ENCODE measurements around the gene RHCG.

The RHCG gene

DNA sequence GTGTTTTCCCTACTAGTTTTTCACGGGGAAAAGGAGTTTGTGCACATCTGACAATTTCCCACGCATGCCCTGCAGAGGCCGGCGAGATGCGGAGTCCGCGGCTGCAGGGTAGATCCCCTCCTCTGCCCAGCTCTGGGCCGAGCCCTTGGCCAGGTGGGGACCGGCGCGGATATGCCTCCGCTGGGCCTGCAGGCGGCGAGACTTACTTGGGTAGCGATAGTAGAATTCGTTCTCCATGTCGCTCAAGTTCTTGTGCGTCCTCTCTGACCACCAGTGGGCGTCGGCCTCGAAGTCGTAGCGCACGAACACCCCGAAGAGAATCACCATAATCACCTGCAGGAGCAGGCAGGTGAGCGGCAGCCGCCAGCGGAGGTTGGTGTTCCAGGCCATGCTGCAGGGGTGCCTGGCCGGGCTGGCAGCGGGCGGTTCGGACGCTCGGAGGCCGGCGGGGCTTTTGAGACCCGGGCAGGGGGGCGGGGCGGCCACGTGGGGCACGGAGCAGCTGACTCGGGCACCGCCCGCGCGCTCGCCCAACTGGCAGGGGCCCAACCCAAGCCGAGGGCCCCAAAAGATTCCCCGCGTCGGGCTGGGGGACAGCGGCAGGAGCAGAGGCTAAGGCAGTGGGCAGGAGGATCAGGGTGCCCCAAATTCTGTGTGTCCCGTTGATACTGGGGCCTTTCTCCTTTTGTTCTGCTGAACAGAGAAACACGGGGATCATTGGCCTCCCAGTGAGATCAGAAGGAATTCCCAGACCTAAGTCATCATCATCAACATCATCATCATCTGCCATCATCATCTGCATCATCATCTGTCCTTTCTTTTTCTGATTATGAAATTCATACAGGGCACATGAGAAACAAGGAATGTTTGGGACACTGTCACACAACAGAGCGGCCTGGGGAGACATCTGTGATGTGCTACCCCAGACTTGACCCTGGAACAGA is at the start of gene RHCG:
RHCG (minus strand) TSS at position 429 of the 944 bp plus-strand sequence; CDS start at position 390, 39 bp downstream.
- DNase-seq (ENCODE audit: low spot score): no peak

DNA sequence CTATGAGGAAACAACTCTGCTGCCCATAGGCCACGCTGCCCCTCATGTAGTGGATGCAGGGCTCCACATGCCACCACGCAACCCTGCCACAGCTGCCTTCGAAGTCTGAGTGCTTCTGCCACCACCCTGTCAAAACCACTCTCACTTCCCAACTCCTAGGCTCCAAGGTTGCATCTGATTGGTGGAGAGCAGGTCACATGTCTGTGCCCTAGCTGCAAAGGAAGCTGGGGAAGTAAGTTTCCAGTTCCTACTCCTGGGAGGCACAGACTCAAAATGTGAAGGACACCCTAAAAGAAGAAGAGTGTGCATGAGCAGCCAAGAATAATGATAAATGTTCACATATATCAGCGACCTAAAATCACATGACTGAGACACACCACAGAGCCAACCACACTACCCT is 47.0 kb upstream of the RHCG start:
- no peak for DNase-seq (ENCODE audit: low spot score)

DNA sequence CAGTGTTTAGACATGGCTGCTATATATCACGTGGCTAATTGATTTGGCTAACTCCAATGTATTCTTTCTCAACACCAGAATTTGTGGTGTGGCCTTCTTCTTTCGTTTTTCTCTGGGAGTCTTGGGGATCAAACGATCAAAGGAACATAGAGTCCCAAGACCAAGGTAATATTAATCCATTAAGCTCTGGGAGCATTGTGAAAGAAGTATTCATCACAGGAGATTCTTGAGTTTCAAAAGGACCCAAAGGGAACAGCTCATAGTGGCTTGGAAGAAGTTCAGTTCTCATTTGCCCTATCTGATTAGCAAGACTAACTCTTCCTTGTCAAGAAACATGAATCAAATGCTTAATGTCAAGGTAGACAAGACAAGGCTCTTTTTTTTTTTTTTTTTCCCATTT is 46.0 kb upstream of the RHCG start:
- no peak for DNase-seq (ENCODE audit: low spot score)

DNA sequence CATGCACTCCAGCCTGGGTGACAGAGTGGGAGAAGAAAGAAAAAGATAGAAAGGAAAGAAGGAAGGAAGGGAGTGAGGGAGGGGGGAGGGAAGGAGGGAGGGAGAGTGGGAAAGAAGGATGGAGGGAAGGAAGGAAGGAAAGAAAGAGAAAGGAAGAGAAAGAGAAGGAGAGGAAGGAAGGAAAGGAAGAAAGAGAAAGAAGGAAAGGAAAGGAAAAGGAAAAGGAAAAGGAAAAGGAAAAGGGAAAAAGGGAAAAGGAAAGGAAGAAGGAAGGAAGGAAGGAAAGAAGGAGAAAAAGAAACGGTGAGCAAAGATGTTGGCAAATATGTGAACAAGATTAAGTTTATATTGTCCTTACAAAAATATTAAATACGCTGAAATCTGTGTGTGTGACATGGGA is 42.6 kb upstream of the RHCG start:
- DNase-seq (ENCODE audit: low spot score): no peak

DNA sequence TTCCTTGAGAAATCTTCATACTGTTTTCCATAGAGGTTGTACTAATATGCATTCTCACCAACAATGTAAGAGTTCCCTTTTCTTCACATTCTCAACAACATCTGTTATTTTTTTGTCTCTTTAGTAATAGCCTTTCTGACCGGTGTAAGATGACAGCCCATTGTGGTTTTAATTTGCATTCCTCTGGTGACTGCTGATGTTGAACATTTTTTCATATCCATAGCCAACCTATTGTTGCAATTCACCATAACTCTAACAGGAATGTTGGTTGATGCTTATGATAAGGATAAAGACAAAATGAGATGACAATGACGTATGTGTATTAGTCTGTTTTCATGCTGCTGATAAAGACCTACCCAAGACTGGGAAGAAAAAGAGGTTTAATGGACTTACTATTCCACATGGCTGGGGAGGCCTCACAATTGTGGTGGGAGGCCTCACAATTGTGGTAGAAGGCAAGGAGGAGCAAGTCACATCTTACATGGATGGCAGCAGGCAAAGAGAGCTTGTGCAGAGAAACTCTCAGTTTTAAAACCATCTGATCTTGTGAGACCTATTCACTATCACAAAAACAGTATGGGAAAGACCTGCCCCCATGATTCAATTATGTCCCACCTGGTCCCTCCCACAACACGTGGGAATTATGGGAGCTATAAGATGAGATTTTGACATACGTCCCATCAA is 37.6 kb upstream of the RHCG start:
- no peak for DNase-seq (ENCODE audit: low spot score)

DNA sequence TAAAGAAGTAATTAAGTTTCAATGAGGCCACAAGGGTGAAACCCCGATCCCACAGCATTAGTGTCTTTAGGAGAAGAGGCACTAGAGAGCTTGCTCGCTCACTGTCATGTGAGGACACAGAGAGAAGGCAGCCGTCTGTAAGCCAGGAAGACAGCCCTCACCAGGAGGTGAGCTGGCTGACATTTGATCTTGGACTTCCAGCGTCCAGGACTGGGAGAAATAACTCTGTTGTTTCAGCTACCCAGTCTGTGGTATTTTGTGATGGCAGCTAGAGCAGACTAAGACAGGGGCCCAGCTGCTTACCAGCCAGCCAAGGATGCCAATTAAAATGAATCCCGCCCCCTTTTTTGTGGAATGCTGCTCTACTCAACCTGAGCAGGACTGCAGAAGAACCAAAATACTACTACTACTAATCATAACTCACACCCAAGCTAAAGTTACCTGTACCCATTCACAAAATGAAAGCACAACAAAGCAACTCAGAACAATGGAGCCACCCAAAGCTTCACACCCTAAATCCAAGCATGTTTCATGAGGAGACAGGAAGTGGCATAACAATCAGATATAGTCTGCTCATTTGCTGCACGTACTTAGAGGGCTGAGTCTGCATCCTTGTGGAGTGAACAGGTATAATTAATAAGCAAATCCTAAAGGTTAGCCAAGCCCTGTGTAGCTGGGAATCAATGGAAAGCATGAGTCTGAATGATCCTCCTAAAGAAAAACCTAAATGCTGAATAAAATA is 35.6 kb upstream of the RHCG start:
- no peak for DNase-seq (ENCODE audit: low spot score)

DNA sequence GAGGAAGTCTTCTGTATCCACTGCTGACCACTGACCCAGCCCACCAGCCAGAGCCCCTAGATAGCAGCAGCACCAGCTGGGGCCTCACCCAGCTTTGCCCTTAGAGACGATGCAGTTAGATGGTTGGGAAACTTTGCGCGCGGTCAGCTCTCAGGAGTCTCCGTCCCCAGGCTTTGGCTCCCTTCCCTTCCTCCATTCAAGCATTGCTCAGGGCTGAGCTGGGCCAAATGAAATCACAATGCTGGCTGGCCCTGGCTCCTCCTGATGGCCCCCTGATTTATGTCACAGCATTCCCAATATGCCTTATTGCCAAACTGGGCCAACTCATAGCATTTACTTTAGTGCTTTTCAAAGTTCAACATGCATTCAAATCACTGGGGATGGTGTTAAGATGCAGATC is 34.6 kb upstream of the RHCG start:
- DNase-seq (ENCODE audit: low spot score): no peak

DNA sequence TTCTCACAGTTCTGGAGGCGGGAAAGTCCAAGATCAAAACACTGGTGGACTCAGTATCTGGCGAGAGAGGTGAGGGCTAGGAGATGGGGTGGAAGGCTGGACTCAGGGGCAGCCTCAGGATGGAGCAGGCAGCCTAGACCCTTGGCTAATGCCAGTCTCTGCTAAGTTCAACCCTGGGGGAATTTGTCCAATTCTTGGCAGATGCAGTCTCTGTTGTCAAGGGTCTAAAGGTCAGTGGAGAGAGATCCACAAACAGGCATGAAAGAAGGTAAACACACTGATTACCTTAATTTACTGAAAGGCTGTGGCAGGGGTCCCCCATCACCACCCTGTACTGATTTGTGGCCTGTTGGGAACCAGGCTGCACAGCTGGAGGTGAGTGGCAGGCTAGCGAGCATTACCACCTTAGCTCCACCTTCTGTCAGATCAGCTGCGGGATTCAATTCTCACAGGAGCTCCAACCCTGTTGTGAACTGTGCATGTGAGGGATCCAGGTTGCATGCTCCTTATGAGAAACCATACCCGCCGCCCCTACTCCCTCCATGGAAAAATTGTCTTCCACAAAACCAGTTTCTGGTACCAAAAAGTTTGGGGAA is 32.5 kb upstream of the RHCG start:
- DNase-seq (ENCODE audit: low spot score): no peak

DNA sequence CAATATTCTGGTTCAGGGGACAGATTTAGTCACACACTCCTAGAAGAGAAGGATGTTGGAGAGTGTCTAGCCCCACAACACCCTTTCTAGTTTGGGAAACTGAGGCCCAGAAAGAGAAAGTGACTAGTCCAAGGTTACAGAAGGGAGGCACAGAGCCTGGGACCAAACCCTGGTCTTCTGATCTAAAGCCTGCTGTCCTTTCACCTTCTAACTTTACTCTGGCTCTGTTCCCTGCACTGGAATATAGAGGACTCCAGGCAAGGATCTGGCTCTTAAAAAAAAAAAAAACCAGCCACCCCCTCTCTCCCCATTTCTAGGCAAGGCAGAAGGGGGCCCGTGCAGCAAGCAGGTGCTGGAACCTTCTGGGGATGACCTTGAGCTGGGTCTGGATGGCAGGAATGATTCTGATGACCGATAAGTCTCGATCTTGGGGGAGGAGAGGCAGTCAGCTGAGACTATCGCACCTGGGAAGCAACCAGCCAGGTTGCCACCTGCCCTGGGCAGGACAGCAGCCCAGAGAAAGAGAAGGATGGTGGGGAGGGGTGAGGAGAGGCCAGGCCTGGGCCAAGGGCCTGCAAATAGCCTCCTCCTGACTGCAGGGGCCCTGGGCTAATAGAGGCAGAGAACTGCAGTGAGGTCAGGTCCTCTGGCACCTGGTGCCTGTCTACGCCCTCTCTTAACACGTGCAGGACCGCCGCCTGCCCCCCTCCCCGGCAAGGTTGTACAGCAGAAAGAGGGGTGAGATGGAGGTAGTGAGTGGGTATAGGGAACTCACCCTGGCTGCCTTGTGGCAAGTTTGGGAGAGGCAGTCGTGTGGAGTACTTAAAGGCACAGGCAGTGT is 30.4 kb upstream of the RHCG start:
- no peak for DNase-seq (ENCODE audit: low spot score)

DNA sequence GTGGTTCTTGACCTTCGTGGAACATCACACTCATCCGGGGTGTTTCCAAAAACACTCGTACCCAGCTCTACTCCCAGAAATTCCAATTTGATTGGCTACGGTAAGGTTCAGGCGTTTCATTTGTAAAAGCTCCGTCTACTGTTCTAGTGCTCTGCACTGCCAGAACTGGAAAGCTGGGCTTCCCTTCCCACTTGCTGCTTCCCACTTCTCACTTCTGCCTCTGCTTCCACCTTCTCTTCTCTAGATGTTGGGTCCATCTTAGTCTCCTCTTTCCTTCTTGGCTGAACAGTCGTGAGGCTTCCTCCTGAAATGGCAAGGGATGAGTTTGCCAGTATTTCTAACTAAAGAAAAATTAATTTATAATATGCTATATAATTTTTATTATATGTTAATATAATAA is 29.8 kb upstream of the RHCG start:
- no peak for DNase-seq (ENCODE audit: low spot score)

DNA sequence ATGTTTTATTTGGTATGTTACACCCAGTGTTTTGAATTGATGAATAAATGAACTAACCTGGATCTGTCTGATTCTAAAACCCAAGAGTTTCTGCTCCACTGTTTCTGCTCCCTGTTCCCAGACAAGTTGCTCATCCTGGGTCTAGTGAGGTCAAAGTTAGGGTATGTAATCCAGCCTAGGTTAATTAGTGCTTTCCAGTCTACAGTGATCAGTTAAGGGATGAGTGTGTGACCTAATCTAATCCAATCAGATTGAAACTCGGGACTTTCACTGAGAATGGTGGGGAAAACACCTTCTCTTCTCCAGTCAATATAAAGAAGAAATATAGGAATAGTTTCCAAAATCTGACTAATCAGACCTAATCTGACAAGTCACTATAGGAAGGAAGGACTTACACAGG is 27.8 kb upstream of the RHCG start:
- no peak for DNase-seq (ENCODE audit: low spot score)

DNA sequence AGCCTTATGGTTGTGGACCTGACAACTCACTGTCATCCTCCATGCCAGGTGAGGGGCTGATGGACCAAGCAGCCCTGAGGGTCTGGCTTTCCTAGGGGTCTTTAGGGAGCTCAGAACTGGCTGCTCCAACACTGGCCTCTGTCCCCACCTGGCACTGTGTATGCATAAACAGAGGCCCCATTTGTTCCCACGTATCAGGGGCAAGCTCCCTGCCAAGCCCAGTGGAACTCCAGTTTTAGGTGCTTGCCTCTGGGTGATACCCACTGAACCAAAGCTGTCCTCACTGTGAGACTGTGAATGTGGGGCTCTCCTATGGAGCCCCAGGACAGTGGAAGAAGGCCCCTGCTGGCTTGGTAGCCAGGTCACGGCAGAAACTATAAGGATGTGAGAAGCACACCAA is 26.7 kb upstream of the RHCG start:
- DNase-seq (ENCODE audit: low spot score): no peak

DNA sequence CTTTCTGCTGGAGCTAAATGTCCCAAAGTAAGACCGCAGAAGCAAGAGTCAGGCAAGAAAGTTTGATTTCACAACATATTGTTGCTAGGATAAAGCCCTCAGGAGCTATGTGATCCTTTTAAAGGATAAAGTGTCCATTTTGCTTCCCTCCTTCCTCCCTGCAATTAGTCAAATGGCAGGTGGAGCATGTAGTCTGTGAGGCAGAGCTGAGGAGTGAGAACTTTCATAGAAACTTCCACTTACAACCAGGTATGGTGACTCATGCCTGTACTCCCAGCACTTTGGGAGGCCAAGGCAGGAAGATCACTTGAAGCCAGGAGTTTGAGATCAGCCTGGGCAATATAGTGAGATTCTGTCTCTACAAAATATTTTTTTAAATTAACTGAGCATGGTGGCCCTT is 25.2 kb upstream of the RHCG start:
- DNase-seq (ENCODE audit: low spot score): no peak

DNA sequence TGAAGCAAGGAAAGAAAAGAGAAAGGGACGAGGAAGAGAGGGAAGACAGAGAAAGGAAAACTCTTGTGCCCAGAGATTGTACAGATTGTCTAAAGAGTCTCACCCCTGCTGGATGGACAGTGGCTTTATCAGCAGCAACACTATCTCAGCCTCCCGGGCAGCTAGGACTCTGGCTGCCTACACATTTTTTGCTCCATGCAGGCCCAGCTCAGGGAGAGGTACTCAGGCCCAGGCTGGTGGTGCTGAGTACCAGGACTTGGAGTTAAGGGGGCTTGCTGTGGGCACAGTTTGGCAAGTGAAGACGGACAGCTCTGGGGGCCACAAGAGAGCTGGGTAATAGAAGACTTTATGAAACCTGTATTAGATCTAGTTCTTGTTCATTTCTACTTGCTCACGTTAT is 19.1 kb upstream of the RHCG start:
- DNase-seq (ENCODE audit: low spot score): no peak

DNA sequence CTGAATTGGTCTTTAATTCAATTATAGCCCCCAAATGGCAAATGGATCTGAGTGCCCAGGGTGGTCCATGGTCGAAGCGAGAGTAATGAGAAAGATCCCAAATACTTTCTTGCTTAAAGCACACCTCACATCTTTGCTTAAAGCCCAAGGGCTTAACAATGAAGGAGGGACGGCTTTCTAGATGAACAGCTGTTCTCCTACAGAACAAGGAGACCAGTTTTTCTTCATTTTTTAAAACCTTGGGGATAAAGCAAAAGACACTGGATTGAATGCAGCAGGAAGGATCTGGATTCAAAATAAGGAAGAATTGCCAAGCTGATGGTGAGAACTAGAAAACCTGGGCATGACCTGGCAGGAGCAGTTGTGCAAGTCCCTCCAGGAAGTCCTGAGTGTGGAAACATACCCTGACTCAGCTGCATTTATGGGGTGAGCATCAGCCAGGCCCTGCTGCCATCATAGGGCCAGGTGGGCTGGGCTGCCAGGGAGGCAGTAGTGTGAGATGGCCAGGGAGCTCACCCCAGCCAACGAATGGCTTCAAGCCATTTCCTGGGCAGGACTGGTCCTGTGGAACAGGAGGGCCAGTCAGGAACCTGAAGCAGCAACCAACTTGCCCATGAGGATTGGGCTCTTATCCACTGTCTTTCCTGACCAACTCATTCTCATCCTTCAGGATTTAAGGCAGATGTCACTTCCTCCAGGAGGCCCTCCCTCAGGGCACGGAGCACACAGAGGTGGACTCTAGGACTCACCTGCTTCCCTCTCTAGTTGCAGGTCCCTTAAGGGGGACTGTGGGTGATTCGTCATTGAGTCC is 18.4 kb upstream of the RHCG start:
- DNase-seq (ENCODE audit: low spot score): no peak

DNA sequence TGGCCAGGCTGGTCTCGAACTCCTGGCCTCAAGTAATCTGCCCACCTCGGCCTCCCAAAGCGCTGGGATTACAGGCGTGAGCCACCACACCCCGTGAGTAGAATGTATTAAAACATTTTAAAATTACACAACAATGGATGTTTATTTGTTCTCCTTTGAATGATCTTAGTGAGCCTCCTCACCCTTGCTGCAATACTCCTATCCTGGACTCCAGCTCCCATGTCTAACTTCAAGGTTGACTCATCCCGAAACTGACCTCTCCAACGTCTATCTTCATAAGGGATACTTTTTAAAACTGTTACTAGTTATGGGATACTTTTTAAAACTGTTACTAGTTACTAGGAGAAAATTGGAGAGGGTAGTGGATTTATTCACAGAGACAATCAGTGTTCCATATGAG is 17.8 kb upstream of the RHCG start:
- no peak for DNase-seq (ENCODE audit: low spot score)

DNA sequence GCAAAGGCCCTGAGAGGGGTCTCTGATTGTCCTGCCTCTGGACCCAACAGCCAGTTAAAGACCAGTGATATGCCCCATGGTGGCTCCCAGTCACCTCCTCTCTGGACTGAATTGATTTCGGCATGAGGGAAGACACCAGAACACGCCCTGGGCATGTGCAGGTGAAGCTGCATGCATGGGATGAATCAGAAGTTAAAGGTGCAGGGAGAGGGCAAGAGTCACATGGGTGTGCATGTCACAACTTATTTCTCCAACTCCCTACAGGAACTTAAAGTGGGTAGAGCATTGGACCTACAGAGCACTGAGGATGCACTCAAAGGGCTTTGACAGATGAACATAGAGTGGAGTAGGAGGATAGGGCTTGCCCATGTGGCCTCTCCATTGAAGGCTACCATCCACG is 16.9 kb upstream of the RHCG start:
- no peak for DNase-seq (ENCODE audit: low spot score)

DNA sequence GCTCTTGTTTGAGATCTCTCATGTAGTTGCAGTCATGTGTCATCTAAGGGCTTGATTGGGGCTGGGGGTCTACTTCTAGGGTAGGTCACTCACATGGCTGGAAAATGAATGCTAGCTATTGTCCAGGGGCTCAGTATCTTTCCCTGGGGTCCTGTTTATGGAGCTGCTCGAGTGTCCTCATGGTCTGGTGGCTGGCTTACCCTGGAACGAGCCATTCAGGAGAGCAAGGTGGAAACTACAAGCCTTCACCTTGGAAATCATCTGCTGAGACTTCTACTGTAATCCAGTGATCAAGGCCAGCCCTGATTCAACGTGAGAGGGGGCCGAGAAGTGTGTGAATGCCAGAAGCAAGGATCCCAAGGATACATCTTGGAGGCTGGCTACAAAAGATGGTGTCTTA is 16.2 kb upstream of the RHCG start:
- DNase-seq (ENCODE audit: low spot score): no peak

DNA sequence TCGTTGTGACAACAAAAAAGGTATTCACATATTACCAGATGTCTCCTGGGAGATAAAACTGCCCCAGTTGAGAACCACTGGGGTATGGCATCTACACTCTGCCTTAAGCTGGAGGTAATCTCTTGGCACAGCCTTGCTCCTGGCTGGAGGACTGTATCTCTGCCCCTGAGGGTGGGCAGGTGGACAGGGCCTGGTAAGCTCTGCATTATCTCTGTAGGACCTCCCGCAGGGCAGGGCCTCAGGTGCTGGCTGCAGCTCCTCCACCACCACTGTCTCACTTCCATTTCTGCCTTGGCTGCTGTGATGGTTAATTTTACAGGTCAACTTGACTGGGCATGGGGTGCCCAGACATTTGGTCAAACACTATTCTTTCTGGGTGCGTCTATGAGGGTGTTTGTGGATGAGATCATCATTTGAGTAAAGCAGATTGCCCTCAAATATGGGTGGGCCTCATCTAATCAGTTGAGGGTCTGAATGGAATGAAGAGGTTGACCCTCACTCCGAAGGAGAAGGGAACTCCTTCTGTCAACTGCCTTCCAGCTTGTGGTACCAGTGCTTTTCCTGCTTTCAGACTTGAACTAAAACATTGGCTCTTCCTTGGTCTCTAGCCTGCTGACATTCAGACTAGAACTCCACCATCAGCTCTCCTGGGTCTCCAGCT is 9.8 kb upstream of the RHCG start:
- no peak for DNase-seq (ENCODE audit: low spot score)

DNA sequence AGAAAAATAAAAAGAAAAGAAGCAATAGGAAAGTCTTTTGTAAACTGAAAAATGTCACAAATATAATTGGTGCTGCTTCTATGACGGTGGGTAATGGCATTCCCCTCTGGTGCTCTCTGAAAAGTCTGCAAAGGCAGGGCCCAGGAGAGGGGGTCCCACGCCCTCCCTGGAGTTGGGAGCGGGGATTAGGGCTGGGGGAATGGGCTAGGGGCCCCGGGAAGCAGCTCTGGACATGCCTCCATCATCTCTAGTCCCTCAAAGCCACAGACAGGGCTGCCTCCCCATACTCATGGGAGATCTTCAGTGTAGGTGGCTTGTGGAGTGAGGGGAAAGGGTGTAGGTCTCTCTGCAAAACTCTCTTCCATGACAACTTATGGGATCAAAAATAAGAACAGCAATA is 7.8 kb upstream of the RHCG start:
- no peak for DNase-seq (ENCODE audit: low spot score)

All from CD4-positive, alpha-beta T cell treated with Interleukin-6 at 100 ng/mL for 8 hours (primary cell).